Loucy (cell line): Measurements from ENCODE around the gene GIPC2.

Experiments
- H2AFZ ChIP-seq: fragments of 200-600 bp; sonication (generic); 2 replicates; pipeline ENCODE4 v1.6.0; 2016; ENCODE audit warnings: antibody characterized with exemption, mild to moderate bottlenecking, low read length, moderate library complexity
- H3F3A ChIP-seq: fragments of 200-600 bp; 2 replicates; pipeline ENCODE4 v1.6.0; 2016; ENCODE audit warnings: antibody characterized with exemption, low read depth, mild to moderate bottlenecking
- H3K27me3 ChIP-seq: fragments of 200-600 bp; sonication (generic); 2 replicates; pipeline ENCODE4 v1.6.1; 2014; ENCODE audit warnings: low read length, mild to moderate bottlenecking; ENCODE audit not compliant: insufficient read depth, poor library complexity, severe bottlenecking
- H3K36me3 ChIP-seq: fragments of 200-600 bp; sonication (generic); 2 replicates; pipeline ENCODE4 v1.6.1; 2016; ENCODE audit warnings: low read length; ENCODE audit not compliant: insufficient read depth
- H3K4me1 ChIP-seq: fragments of 200-600 bp; sonication (generic); 2 replicates; pipeline ENCODE4 v1.5.1; 2014; ENCODE audit warnings: low read length, mild to moderate bottlenecking; ENCODE audit not compliant: insufficient read depth, poor library complexity, severe bottlenecking
- H3K4me2 ChIP-seq: fragments of 200-600 bp; sonication (generic); 2 replicates; pipeline ENCODE4 v1.6.0; 2014; ENCODE audit warnings: antibody characterized with exemption, low read length, low read depth, mild to moderate bottlenecking; ENCODE audit not compliant: poor library complexity, severe bottlenecking
- H3K4me3 ChIP-seq: fragments of 200-600 bp; sonication (generic); 2 replicates; pipeline ENCODE4 v1.5.1; 2014; ENCODE audit warnings: low read length, mild to moderate bottlenecking, mixed read lengths; ENCODE audit not compliant: poor library complexity, severe bottlenecking
- H3K79me2 ChIP-seq: fragments of 200-600 bp; sonication (generic); 2 replicates; pipeline ENCODE4 v1.6.1; 2014; ENCODE audit warnings: low read length; ENCODE audit not compliant: insufficient read depth
- H3K9ac ChIP-seq: fragments of 200-600 bp; sonication (generic); 2 replicates; pipeline ENCODE4 v1.6.0; 2014; ENCODE audit warnings: mild to moderate bottlenecking, low read depth, low read length, moderate library complexity; ENCODE audit not compliant: poor library complexity, severe bottlenecking
- H3K9me2 ChIP-seq: fragments of 200-600 bp; sonication (generic); replicated peaks from 2 replicates; pipeline ENCODE4 v1.6.1; 2016; ENCODE audit warnings: low read depth, low read length, mixed read lengths
- H3K9me3 ChIP-seq: fragments of 200-600 bp; sonication (generic); 2 replicates; pipeline ENCODE4 v1.6.1; 2014; ENCODE audit warnings: mild to moderate bottlenecking, antibody characterized with exemption, low read length, low read depth; ENCODE audit not compliant: insufficient read depth
- H4K20me1 ChIP-seq: fragments of 200-600 bp; sonication (generic); 2 replicates; pipeline ENCODE4 v1.6.0; 2014; ENCODE audit warnings: antibody characterized with exemption, low read length, mild to moderate bottlenecking; ENCODE audit not compliant: insufficient read depth, poor library complexity, severe bottlenecking
- EZH2phosphoT487 ChIP-seq: fragments of 200-600 bp; IDR thresholded peaks from 2 replicates; pipeline ENCODE4 v1.6.1; 2018; ENCODE audit warnings: antibody characterized with exemption, mild to moderate bottlenecking, moderate library complexity, borderline replicate concordance
- TF ChIP-seq, protein P1 (sequence below): fragments of 200-600 bp; sonication (generic); conservative IDR thresholded peaks from 2 replicates; pipeline ENCODE4 v1.5.1; 2014; ENCODE audit warnings: mild to moderate bottlenecking, antibody characterized with exemption, low read length

GIPC2 gene

DNA sequence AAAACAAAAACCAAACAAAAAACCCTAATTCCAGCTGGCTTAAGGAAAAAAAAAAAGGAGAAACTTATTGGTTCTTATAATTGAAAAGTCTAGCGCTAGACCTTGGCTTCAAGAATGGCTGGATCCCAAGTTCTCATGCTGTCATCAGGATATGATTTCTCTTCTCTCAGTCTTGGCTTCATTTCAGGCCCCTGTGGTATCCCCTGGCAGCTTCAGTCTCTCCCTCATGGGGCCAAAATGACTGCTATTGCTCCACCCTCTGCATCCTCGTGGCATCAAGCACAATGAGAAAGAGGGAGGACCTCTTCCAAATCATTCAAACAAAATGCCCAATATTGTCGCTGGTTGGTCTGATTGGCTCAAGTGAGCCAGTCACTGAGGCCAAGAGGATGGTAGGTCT, 80.7 kb downstream of the GIPC2 start:
- Histone ChIP-seq H3K4me2 (no peak overlapping the region), H3K79me2 (no peaks in the 10 kb centered on the region), H2AFZ (no peak overlapping the region), H3K4me1 (no peaks in the 10 kb centered on the region), H3K27me3 (no peaks in the 10 kb centered on the region), H3K9me3 (no peaks in the 10 kb centered on the region), H3F3A (no peaks in the 10 kb centered on the region), H3K9me2 (no peaks in the 10 kb centered on the region), H3K4me3 (no peak overlapping the region), H4K20me1 (no peaks in the 10 kb centered on the region), H3K36me3 (no peaks in the 10 kb centered on the region), H3K9ac (no peak overlapping the region)
- no peak for TF ChIP-seq EZH2phosphoT487

DNA sequence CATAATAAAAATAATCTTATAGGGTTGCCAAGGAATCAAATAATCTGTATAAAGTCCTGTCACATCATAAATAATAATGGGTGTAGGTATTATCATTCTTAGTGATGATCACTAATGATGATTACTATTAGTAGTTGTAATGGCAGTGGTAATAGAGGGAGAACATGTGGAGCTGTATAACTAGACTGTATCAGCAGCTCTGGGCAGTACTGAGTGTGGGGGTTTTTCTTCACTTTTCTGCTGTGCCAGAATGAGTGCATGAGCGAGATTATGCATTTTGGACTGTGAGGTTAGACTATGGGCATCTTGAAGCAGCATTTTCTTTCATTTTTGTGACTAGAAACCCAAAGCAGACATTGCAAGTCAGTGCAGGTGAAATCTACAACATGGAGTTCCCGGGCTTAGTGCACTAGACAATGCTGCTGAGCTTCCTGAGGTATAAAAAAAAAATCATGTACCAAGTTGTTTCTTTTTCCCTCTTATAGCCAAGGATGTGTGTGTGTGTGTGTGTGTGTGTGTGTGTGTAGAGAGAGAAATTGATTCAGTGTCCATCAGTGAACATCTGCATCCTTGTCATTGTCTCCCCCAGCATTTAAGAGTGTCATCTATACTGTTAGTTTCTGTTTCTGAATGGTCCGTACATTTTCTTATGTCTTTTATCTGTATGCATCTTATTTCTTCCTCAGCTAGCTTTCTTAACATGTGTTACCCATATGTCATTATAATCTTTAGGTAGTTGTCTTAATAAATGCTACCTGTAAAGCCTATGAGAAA, 86.6 kb downstream of the GIPC2 start:
- Histone ChIP-seq H3K9me2 (no peaks in the 10 kb centered on the region), H3K79me2 (no peaks in the 10 kb centered on the region), H3F3A (no peaks in the 10 kb centered on the region), H3K4me2 (no peak overlapping the region), H3K9me3 (no peaks in the 10 kb centered on the region), H3K9ac (no peak overlapping the region), H3K27me3 (no peaks in the 10 kb centered on the region), H2AFZ (no peak overlapping the region), H4K20me1 (no peaks in the 10 kb centered on the region), H3K36me3 (no peaks in the 10 kb centered on the region), H3K4me3 (no peak overlapping the region), H3K4me1 (no peaks in the 10 kb centered on the region)
- TF ChIP-seq EZH2phosphoT487 = no peak
- TF ChIP-seq, protein P1, sequence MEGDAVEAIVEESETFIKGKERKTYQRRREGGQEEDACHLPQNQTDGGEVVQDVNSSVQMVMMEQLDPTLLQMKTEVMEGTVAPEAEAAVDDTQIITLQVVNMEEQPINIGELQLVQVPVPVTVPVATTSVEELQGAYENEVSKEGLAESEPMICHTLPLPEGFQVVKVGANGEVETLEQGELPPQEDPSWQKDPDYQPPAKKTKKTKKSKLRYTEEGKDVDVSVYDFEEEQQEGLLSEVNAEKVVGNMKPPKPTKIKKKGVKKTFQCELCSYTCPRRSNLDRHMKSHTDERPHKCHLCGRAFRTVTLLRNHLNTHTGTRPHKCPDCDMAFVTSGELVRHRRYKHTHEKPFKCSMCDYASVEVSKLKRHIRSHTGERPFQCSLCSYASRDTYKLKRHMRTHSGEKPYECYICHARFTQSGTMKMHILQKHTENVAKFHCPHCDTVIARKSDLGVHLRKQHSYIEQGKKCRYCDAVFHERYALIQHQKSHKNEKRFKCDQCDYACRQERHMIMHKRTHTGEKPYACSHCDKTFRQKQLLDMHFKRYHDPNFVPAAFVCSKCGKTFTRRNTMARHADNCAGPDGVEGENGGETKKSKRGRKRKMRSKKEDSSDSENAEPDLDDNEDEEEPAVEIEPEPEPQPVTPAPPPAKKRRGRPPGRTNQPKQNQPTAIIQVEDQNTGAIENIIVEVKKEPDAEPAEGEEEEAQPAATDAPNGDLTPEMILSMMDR = no peak

DNA sequence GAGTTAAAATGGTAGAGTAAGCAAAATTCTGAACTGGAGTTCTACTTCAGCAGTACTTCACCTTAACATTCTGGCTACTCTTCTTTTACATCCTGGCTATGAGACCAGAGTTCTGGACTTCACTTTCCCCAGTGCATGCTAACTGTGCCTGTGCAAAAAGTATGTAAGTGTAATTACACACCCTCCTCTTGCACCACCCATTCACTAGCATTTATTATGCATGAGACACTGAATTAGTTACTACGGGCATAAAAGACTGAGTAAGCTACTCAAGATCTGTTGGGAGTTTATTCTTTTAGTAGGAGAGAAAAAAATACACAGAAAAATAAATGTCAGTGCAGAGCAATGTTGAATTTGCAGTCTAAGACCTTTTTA, 87.2 kb downstream of the GIPC2 start:
- Histone ChIP-seq H3K9ac (no peak overlapping the region), H3K4me1 (no peaks in the 10 kb centered on the region), H3F3A (no peaks in the 10 kb centered on the region), H3K36me3 (no peaks in the 10 kb centered on the region), H3K27me3 (no peaks in the 10 kb centered on the region), H3K4me3 (no peak overlapping the region), H3K9me3 (no peaks in the 10 kb centered on the region), H3K4me2 (no peak overlapping the region), H2AFZ (no peak overlapping the region), H4K20me1 (no peaks in the 10 kb centered on the region), H3K79me2 (no peaks in the 10 kb centered on the region), H3K9me2 (no peaks in the 10 kb centered on the region)
- TF ChIP-seq, protein P1 = no peak
- TF ChIP-seq EZH2phosphoT487 = no peak

DNA sequence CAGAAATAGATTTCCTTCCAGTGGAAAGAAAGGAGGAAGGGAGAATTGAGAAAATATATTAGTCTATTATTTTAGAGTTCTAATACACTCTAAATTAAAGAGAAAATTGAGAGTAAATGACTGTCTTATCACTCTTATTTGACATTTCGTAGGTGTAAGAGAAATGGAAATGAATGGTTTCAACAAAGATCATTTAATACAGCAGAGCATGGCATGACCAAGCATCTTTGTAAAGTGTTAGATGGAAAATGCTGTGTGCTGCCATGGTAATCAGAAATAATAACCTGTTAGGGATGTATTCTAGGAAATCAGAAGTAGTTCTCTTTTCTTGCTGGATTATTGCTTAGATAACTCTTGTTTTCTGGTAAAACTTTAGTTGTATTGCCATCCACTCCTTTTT, 90.9 kb downstream of the GIPC2 start:
- Histone ChIP-seq H3K9me2 (no peaks in the 10 kb centered on the region), H3K27me3 (no peaks in the 10 kb centered on the region), H3K4me2 (no peak overlapping the region), H3K79me2 (no peaks in the 10 kb centered on the region), H3K4me3 (no peak overlapping the region), H4K20me1 (no peaks in the 10 kb centered on the region), H3K36me3 (no peaks in the 10 kb centered on the region), H3K9ac (no peak overlapping the region), H3K9me3 (no peaks in the 10 kb centered on the region), H2AFZ (no peak overlapping the region), H3F3A (no peaks in the 10 kb centered on the region), H3K4me1 (no peaks in the 10 kb centered on the region)
- no peak for TF ChIP-seq EZH2phosphoT487
- TF ChIP-seq, protein P1 = no peak
